Esophagus squamous epithelium (tissue), 4 donors: Measurements from ENCODE around the gene MRPS15.
A peak's percentile ranks its signal among the peaks of the same experiment; 100 is the strongest.

ENCODE experiments used
- POLR2A ChIP-seq, 4 donors: fragments of 450-650 bp; IDR thresholded peaks; one replicate each; pipeline ENCODE4 v1.6.1; 2017; ENCODE audit warnings: antibody characterized with exemption in 4 of 4, mild to moderate bottlenecking in 4 of 4, moderate library complexity in 3 of 4
- TF ChIP-seq, protein P1 (sequence below), 6 experiments: fragments of 450-650 bp in 4 of 6; fragments of 200-600 bp in 2 of 6; sonication (generic) in 2 of 6; IDR thresholded peaks; one replicate each; pipeline ENCODE4 v1.5.1; 2016 to 2019; ENCODE audit warnings: antibody characterized with exemption in 6 of 6, mild to moderate bottlenecking in 4 of 6, moderate library complexity in 4 of 6

DNA sequence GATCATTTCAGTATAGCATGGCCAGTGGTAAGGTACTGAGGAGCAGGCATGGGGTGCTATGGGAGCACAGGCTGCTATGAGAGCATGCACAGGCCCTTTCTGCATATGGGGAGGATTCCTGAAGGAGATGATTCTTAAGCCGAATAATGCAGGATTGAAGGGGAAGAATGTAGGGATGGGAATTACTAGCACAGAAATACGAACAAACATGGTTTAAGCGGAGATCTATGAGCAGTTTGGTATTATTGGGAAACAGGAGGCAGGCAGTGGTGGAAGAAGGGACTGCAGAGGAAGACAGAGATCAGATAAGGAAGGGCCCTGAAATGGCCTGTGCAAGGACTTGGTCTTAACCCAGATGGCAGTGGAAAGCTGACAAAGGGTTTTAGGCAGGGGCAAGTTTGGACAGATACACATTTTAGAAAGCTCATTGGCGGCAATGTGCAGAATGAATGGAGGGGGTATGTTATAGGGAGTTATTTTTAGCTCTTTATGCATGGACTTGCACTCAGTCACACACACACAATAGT lies 15.6 kb downstream of the MRPS15 start:
- TF ChIP-seq, protein P1, sequence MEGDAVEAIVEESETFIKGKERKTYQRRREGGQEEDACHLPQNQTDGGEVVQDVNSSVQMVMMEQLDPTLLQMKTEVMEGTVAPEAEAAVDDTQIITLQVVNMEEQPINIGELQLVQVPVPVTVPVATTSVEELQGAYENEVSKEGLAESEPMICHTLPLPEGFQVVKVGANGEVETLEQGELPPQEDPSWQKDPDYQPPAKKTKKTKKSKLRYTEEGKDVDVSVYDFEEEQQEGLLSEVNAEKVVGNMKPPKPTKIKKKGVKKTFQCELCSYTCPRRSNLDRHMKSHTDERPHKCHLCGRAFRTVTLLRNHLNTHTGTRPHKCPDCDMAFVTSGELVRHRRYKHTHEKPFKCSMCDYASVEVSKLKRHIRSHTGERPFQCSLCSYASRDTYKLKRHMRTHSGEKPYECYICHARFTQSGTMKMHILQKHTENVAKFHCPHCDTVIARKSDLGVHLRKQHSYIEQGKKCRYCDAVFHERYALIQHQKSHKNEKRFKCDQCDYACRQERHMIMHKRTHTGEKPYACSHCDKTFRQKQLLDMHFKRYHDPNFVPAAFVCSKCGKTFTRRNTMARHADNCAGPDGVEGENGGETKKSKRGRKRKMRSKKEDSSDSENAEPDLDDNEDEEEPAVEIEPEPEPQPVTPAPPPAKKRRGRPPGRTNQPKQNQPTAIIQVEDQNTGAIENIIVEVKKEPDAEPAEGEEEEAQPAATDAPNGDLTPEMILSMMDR (IDR thresholded peaks at IDR 0.05), result peak in 2 of 6 experiments; percentile 26 to 40
- TF ChIP-seq POLR2A (IDR thresholded peaks at IDR 0.05), result no peak
